HTR-8/SVneo (cell line): Measurements from ENCODE around the gene OTOP2.

Experiments
- DNase-seq: peaks from one replicate; pipeline ENCODE4 v3.0.0; 2011; ENCODE audit warnings: low spot score, mixed read lengths; ENCODE audit not compliant: insufficient read length
- FAIRE-seq: peaks from 2 replicates; lab custom pipeline; 2011; peaks lifted over from hg19 to GRCh38; lab: Jason Lieb, UNC

The OTOP2 gene

GRCh38 chr17:74949455-74950115 is 25.5 kb downstream of the OTOP2 start:
- DNase-seq (no peak), FAIRE-seq (no peak)

- no peak for DNase-seq
These were observed 26.1 kb downstream of the OTOP2 start for GRCh38 chr17:74950207-74950606.

GRCh38 chr17:74951065-74951464 is 27.0 kb downstream of the OTOP2 start:
- FAIRE-seq (no peak), DNase-seq (no peak)

More at GRCh38 chr17:74950207-74950606, 26.1 kb downstream of the OTOP2 start:
- FAIRE-seq = peak; percentile 23

GRCh38 chr17:74951680-74952421 is 27.8 kb downstream of the OTOP2 start:
- DNase-seq (no peak), FAIRE-seq (no peak)

DNA sequence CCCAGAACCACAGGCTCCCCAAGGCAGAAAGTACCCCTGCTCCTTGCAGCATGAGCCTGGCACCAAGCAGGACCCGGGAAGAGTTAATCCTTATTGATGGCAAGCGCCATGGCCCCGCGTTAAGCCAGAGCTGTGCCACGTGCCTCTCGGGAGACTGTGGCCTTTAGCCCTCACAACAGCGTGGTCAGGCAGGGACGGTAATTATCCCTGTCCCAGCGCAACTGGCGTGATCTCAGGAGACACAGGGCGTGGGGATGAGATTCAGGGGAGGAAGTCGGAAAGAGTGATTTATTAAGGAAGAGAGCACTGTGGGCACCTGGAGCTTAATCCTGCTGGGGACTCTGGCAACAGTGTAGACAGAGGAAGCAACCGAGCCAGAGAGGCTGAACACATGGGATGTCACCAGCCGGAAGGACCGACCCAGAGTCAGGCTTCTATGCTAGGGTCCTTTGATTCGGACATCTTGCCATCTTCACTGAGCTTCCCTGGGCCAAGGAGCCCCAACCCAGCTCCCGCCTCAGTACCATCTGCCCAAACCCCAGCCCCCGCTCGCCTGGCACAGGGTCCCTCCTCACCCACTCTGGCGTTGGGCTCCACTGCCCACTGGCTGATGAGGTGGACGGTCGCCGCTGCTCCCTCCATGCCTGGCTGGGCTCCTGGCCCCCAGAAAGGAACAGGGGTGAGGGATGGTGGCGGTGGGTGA is 28.5 kb downstream of the OTOP2 start:
- FAIRE-seq (no peak), DNase-seq (no peak)

DNA sequence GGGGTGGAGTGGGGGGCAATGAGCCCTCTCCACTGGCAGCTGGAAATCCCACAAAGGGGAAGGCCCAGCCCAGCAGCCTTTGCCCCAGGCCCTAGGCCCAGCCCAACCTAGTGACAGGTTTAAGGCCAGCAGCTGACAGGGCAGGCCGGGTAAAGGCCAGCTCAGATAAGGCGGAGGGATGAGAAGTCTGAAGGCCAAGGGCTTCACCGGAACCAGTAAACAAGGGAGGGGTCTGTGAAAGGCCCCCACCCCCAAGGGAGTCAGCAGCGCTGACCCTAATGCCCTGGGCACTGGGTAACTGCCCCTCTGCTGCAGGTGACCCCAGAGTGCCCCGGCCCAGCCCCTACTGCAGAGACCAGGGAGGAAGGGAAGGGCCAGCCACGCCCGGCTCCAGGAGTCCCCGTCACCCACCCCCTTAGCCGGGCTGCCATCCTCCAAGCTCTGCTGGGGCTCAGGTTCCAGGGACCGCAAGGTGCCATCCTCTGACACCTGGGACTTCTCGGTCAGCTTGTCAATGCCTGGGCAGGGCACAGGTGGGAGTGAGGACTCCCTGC is 29.1 kb downstream of the OTOP2 start:
- DNase-seq (no peak), FAIRE-seq (no peak)

GRCh38 chr17:74954115-74954514 is 30.0 kb downstream of the OTOP2 start:
- FAIRE-seq (no peak), DNase-seq (no peak)

DNA sequence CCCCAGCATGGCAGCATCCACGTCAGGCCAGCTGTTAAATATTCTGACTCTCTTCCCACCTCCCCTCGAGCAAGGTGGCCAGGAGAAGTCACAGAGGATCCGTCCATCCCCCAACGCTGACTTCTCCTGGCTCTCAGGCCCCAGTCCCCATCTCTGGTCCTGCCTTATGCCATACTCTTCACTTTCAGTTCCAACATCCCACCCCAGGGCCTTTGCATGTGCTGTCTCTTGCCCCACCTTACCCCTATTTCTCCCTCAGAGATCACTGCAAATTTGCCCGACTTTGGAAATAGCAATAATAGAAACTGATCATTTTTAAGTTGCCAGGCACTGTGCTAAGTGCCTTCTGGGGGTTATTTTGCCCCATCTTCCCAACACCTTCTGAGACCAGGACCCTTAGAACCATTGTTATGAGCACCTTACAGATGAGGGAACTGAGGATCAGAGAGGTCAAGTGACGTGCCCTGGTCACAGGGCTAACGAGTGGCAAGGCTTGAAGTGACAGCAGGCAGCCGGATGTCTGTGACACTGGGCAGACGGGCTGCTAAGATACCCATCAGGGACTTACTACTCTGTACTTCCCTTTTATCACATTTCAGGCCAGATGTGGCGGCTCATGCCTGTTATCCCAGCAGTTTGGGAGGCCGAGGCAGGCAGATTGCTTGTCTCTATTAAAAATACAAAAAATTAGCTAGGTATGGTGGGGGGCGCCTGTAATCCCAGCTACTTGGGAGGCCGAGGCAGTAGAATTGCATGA is 30.8 kb downstream of the OTOP2 start:
- FAIRE-seq (no peak), DNase-seq (no peak)

- no peak for FAIRE-seq
- DNase-seq = no peak
These were observed 32.0 kb downstream of the OTOP2 start for GRCh38 chr17:74956093-74956492.

DNA sequence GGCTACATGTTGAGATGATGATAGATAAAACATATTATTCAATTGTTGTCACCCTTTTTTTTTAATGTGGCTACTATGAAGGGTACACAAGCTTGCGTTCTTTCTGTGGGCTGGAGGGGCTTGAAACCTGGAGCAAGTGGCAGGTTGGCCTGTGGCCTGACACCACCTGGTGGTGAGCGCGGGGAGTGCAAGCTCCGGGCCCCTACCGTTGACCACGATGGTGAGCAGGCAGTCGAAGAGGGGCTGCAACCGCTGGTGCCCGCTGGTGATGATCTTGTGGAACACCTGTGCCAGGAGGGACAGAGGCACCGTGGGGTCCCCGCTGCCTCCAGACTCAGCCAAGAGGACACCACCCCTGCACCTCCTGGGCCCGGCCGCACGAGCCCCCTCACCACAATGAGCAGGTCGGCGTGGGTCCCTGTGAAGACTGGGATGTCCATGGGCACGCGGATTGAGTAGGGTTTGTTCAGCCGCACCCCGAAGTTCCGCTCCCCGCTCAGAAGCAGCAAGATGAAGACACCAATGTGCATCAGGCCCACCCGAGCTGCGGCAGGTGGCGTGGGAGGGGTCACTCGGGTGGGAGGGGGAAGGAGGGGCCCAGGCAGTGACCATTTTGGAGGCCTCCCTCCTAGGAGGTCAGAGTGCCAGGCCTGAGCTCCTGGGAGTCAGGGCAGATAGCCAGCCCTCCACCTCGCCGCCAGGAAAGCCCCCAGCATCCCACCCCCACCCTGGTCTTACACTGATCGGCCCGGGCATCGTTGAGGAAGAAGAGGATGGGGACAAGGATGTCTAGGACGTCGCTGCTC is 34.1 kb downstream of the OTOP2 start:
- peak; percentile 92 for DNase-seq
- peak; percentile 85 for FAIRE-seq

DNA sequence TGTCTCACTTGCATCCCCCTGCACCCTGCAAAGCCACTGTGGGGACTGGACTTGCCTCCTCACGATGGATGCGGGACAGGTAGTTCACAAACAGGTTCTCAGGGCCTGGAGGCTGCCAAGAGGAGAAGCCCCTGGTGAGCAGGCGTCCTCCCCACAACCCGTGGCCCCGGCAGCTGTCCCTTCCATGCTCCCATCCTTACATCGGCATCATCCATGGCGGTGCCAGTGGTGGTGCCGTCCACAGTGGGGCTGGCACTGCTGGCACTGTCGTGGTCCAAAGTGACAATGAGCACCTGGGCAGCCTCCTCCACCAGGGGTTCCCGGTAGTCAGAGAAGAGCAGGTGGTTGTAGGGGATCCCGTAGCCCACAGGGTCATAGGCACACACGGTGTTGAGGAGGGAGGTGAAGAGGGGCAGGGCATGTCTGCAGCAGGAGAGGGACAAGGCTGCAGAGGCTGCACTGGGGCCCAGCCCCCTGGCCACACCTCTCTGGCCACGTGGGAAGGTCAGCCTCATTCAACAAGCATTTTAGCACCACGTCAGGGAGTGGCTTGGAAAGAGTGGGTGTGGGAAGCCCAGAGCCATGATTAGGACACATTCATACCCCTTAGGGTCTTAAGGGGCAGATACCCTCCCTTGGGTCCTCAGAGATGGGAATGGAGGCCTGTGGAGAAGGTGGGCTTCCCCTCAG is 35.9 kb downstream of the OTOP2 start:
- FAIRE-seq = no peak
- no peak for DNase-seq

GRCh38 chr17:74960570-74961342 is 36.7 kb downstream of the OTOP2 start:
- peak; percentile 93 for FAIRE-seq

DNA sequence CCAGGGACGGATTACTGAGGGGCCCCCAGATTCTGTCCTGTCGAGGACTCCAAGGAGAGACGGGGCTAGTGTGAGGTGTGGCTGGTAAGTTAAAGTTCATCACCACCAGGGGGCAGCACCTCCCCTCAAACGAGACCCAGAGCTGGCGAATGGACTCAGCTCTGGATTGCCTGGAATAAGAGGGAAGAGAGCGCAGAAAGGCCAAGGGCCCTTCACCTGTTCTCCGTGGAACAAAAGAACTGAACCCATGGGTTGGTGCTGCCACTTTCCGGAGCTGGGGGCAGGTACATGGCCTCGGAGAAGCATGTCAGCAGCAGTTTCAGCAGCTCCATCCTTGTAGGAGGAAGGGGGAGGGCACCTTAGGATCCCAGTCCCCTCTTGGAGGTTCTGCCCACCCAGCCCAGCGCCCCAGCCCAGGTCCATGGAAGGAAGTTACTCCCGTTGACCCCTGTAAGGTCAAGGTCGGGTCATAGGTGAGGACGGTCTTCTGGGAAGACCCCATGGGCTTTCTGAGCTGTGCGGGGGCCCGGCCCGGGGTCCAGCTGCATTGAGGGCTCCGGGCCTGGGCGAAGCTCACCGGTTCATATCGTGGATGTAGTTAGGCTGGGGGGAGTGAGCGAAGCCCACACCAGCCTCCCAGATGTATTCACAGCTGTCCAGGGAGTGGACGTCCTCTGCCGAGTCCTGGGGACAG is 37.7 kb downstream of the OTOP2 start:
- peak; percentile 78 for FAIRE-seq

More at GRCh38 chr17:74960570-74961342, 36.7 kb downstream of the OTOP2 start:
- DNase-seq = peak; percentile 67

GRCh38 chr17:74962622-74963394 is 38.7 kb downstream of the OTOP2 start:
- FAIRE-seq = no peak
- no peak for DNase-seq

More for the DNA sequence above, 37.7 kb downstream of the OTOP2 start:
- peak; percentile 98 for DNase-seq

DNA sequence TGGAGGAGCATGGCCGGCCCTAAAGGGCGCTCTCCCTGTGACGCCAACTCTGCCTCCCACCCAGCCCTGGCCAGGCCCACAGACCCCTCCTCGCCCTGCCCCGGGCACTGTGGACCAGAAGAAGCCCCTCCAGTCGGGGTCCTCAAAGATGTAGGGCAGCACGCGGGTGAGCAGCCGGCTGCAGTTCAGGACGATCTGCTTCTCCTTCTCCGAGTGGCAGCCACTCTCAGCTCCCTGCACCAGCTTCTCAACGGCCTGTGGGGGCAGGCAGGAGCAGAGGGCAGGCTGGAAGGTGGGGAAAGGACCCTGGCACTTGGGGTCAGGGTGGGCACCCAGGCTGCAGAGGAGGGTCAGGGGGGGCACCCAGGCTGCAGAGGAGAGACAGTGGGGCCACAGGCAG is 39.6 kb downstream of the OTOP2 start:
- FAIRE-seq (no peak), DNase-seq (no peak)

DNA sequence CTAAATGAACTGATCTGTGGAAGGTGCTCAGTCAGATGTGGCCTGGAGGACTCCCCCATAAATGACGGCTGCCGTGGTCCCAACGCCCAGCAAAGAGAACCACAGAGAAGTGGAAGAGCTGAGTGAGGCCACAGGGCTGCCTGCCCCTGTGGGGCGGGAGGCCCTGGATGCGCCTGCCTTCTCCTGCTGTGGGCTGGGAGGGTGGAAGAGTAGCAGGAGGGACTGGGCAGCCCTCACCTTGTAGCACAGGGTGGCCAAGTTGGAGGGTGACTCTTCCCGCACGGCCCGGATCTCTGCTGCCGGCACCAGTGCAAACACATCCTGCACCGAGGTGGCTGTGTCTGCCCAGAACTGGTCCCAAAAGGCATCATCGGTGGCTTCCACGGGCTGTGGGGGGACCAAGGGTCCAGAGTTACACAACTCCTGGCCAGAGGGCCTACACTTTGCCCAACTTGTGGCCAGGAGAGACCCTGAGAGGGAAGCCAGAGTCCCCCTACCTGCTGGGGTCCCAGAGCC is 40.2 kb downstream of the OTOP2 start:
- FAIRE-seq (no peak), DNase-seq (no peak)
